ENCODE measurements around the gene TIMELESS. TPM values are rescaled to one million over a fixed set of nuclear protein-coding genes. Genes with fewer than 3 reads are reported as not detected.
"Not testable (repeated sequence)": the region's sequence is repeated elsewhere in the genome, so short reads cannot be mapped to it uniquely, and the experiment has no call there.

The TIMELESS gene
- total RNA-seq, 4 donors from 2014 or later: 4.8 to 47.0 (median 6.0) TPM

GRCh38 chr12:56414401-56414800 is 34.8 kb downstream of the TIMELESS start:
- TF ChIP-seq CTCF (IDR thresholded peaks at IDR 0.05): no peak
- no peak for TF ChIP-seq POLR2A (IDR thresholded peaks at IDR 0.05)
- Histone ChIP-seq H3K36me3 (no peaks in the 10 kb centered on the region), H3K27me3 (no peaks in the 10 kb centered on the region), H3K4me1 (no peaks in the 10 kb centered on the region), H3K27ac (no peak overlapping the region), H3K9me3 (no peaks in the 10 kb centered on the region), H3K4me3 (no peak overlapping the region)
- DNase-seq: no peak

GRCh38 chr12:56413392-56413791 is 35.8 kb downstream of the TIMELESS start:
- no peak overlapping the region for H3K27ac ChIP-seq
- no peak for TF ChIP-seq CTCF (IDR thresholded peaks at IDR 0.05)
- no peak for TF ChIP-seq POLR2A (IDR thresholded peaks at IDR 0.05)
- H3K4me3 ChIP-seq: no peak overlapping the region
- H3K4me1 ChIP-seq: no peaks in the 10 kb centered on the region
- H3K9me3 ChIP-seq: no peaks in the 10 kb centered on the region
- no peak for DNase-seq
- H3K27me3 ChIP-seq: no peaks in the 10 kb centered on the region
- H3K36me3 ChIP-seq: no peaks in the 10 kb centered on the region

- TF ChIP-seq CTCF (IDR thresholded peaks at IDR 0.05): no peak
- TF ChIP-seq POLR2A (IDR thresholded peaks at IDR 0.05): no peak
- no peaks in the 10 kb centered on the region for H3K27me3 ChIP-seq
- no peaks in the 10 kb centered on the region for H3K36me3 ChIP-seq
- DNase-seq: no peak
- no peaks in the 10 kb centered on the region for H3K4me1 ChIP-seq
- no peaks in the 10 kb centered on the region for H3K9me3 ChIP-seq
- H3K4me3 ChIP-seq: no peak overlapping the region
- H3K27ac ChIP-seq: no peak overlapping the region
These were observed 37.2 kb downstream of the TIMELESS start for GRCh38 chr12:56411781-56412639.

GRCh38 chr12:56410768-56411167 is 38.5 kb downstream of the TIMELESS start:
- no peak for TF ChIP-seq POLR2A (IDR thresholded peaks at IDR 0.05)
- no peak for TF ChIP-seq CTCF (IDR thresholded peaks at IDR 0.05)
- Histone ChIP-seq H3K36me3 (no peaks in the 10 kb centered on the region), H3K27me3 (no peaks in the 10 kb centered on the region), H3K27ac (no peak overlapping the region), H3K4me3 (no peak overlapping the region), H3K4me1 (no peaks in the 10 kb centered on the region), H3K9me3 (no peaks in the 10 kb centered on the region)
- no peak for DNase-seq

- Histone ChIP-seq H3K4me3 (no peak overlapping the region), H3K27me3 (no peaks in the 10 kb centered on the region), H3K4me1 (no peaks in the 10 kb centered on the region), H3K27ac (no peak overlapping the region), H3K36me3 (no peaks in the 10 kb centered on the region), H3K9me3 (no peaks in the 10 kb centered on the region)
- no peak for TF ChIP-seq POLR2A (IDR thresholded peaks at IDR 0.05)
- TF ChIP-seq CTCF (IDR thresholded peaks at IDR 0.05): no peak
- no peak for DNase-seq
These were observed 40.3 kb downstream of the TIMELESS start for GRCh38 chr12:56408799-56409417.

GRCh38 chr12:56404227-56404626 is 45.0 kb downstream of the TIMELESS start:
- not testable (repeated sequence) for H3K4me1 ChIP-seq, H3K9me3 ChIP-seq, DNase-seq, H3K36me3 ChIP-seq, H3K27me3 ChIP-seq, H3K4me3 ChIP-seq, H3K27ac ChIP-seq

- not testable (repeated sequence) for H3K4me3 ChIP-seq, H3K4me1 ChIP-seq, DNase-seq, H3K36me3 ChIP-seq, H3K9me3 ChIP-seq, H3K27me3 ChIP-seq, H3K27ac ChIP-seq
These were observed 47.6 kb downstream of the TIMELESS start for GRCh38 chr12:56401612-56402011.

GRCh38 chr12:56401125-56401524 is 48.1 kb downstream of the TIMELESS start:
- DNase-seq, H3K27ac ChIP-seq, H3K4me3 ChIP-seq, H3K4me1 ChIP-seq, H3K36me3 ChIP-seq, H3K9me3 ChIP-seq, H3K27me3 ChIP-seq: not testable (repeated sequence)

- H3K27me3 ChIP-seq, H3K4me1 ChIP-seq, H3K4me3 ChIP-seq, H3K36me3 ChIP-seq, DNase-seq, H3K9me3 ChIP-seq, H3K27ac ChIP-seq: not testable (repeated sequence)
These were observed 49.8 kb downstream of the TIMELESS start for GRCh38 chr12:56399466-56399865.
